IPS DF 4.7 (cell line): Measurements from ENCODE around the gene BCAS3.
"Not testable (repeated sequence)": the region's sequence is repeated elsewhere in the genome, so short reads cannot be mapped to it uniquely, and the experiment has no call there.

Source experiments
- DNase-seq: peaks from one replicate; pipeline ENCODE4 v3.0.0-alpha.2; 2013; ENCODE audit warnings: low spot score; ENCODE audit errors: extremely low read depth

The BCAS3 gene

GRCh38 chr17:60744355-60744966 lies 66.8 kb downstream of the BCAS3 start:
- DNase-seq, result no peak

- no peak for DNase-seq
Measured at GRCh38 chr17:60745544-60745943, 67.9 kb downstream of the BCAS3 start.

GRCh38 chr17:60747069-60747808 lies 69.6 kb downstream of the BCAS3 start:
- peak; percentile 33 for DNase-seq

- DNase-seq, result no peak
Measured at GRCh38 chr17:60748204-60748603, 70.6 kb downstream of the BCAS3 start.

GRCh38 chr17:60749050-60749449 lies 71.4 kb downstream of the BCAS3 start:
- no peak for DNase-seq

- DNase-seq, result no peak
Measured at GRCh38 chr17:60749708-60750107, 72.1 kb downstream of the BCAS3 start.

GRCh38 chr17:60750640-60751039 lies 73.0 kb downstream of the BCAS3 start:
- DNase-seq, result no peak

- DNase-seq, result no peak
Measured at GRCh38 chr17:60751884-60752283, 74.2 kb downstream of the BCAS3 start.

- no peak for DNase-seq
Measured at GRCh38 chr17:60752873-60753577, 75.4 kb downstream of the BCAS3 start.

GRCh38 chr17:60754057-60754604 lies 76.5 kb downstream of the BCAS3 start:
- no peak for DNase-seq

GRCh38 chr17:60756798-60757197 lies 79.1 kb downstream of the BCAS3 start:
- not testable (repeated sequence) for DNase-seq

- no peak for DNase-seq
Measured at GRCh38 chr17:60757437-60757836, 79.8 kb downstream of the BCAS3 start.

- DNase-seq, result no peak
Measured at GRCh38 chr17:60759756-60760155, 82.1 kb downstream of the BCAS3 start.

- DNase-seq, result not testable (repeated sequence)
Measured at GRCh38 chr17:60761301-60761700, 83.7 kb downstream of the BCAS3 start.

GRCh38 chr17:60766778-60767190 lies 89.1 kb downstream of the BCAS3 start:
- no peak for DNase-seq

- no peak for DNase-seq
Measured at GRCh38 chr17:60767744-60768308, 90.2 kb downstream of the BCAS3 start.

- DNase-seq, result no peak
Measured at GRCh38 chr17:60769327-60769726, 91.7 kb downstream of the BCAS3 start.

GRCh38 chr17:60770946-60771422 lies 93.3 kb downstream of the BCAS3 start:
- DNase-seq, result no peak

- not testable (repeated sequence) for DNase-seq
Measured at GRCh38 chr17:60771621-60772020, 94.0 kb downstream of the BCAS3 start.

- no peak for DNase-seq
Measured at GRCh38 chr17:60773552-60773951, 95.9 kb downstream of the BCAS3 start.

GRCh38 chr17:60781880-60782412 lies 104.3 kb downstream of the BCAS3 start:
- no peak for DNase-seq
